Stimulated activated CD4-positive, alpha-beta T cell treated with anti-CD3 and anti-CD28 coated beads, Interleukin-12 subunit alpha, Interleukin-12 subunit beta, amount 100 ng/mL, for 4 hours (primary cell): ENCODE measurements around the gene ALDH3A1.
A peak's percentile ranks its signal among the peaks of the same experiment; 100 is the strongest.

Experiments used
- DNase-seq: peaks from one replicate; pipeline ENCODE4 v3.0.0-alpha.2; 2020

ALDH3A1 gene

GRCh38 chr17:19740933-19741332 is 7.2 kb downstream of the ALDH3A1 start:
- DNase-seq, result no peak

- no peak for DNase-seq
These were observed 8.6 kb downstream of the ALDH3A1 start for GRCh38 chr17:19739241-19740201.

GRCh38 chr17:19738757-19739156 is 9.3 kb downstream of the ALDH3A1 start:
- DNase-seq, result no peak

GRCh38 chr17:19738073-19738449 is 10.0 kb downstream of the ALDH3A1 start:
- no peak for DNase-seq

- DNase-seq, result no peak
These were observed 10.6 kb downstream of the ALDH3A1 start for GRCh38 chr17:19737305-19738072.

GRCh38 chr17:19736071-19736470 is 12.0 kb downstream of the ALDH3A1 start:
- no peak for DNase-seq

- no peak for DNase-seq
These were observed 14.1 kb downstream of the ALDH3A1 start for GRCh38 chr17:19733953-19734526.

- no peak for DNase-seq
These were observed 16.5 kb downstream of the ALDH3A1 start for GRCh38 chr17:19731626-19732025.

- no peak for DNase-seq
These were observed 17.3 kb downstream of the ALDH3A1 start for GRCh38 chr17:19730843-19731242.

- no peak for DNase-seq
These were observed 18.2 kb downstream of the ALDH3A1 start for GRCh38 chr17:19729900-19730299.

- DNase-seq, result no peak
These were observed 20.0 kb downstream of the ALDH3A1 start for GRCh38 chr17:19728084-19728495.

GRCh38 chr17:19727501-19728078 is 20.5 kb downstream of the ALDH3A1 start:
- DNase-seq, result no peak

- DNase-seq, result no peak
These were observed 21.3 kb downstream of the ALDH3A1 start for GRCh38 chr17:19726631-19727376.

- DNase-seq, result no peak
These were observed 22.6 kb downstream of the ALDH3A1 start for GRCh38 chr17:19725486-19725885.

- peak; percentile 36 for DNase-seq
These were observed 23.3 kb downstream of the ALDH3A1 start for GRCh38 chr17:19724501-19725420.

- no peak for DNase-seq
These were observed 24.1 kb downstream of the ALDH3A1 start for GRCh38 chr17:19723964-19724363.

- DNase-seq, result no peak
These were observed 27.3 kb downstream of the ALDH3A1 start for GRCh38 chr17:19720631-19721426.

GRCh38 chr17:19720210-19720475 is 28.0 kb downstream of the ALDH3A1 start:
- DNase-seq, result no peak

- DNase-seq, result no peak
These were observed 28.5 kb downstream of the ALDH3A1 start for GRCh38 chr17:19719355-19720209.
